ENCODE measurements around the gene TMOD4. TPM values are rescaled to one million over a fixed set of nuclear protein-coding genes. Genes with fewer than 3 reads are reported as not detected.

TMOD4 gene
- total and polyA plus RNA-seq, 2 of the 13 experiments (the other 11 are each of a cell fraction or from before 2014, with no cell fraction given): 0.66 TPM; not detected in 1

DNA sequence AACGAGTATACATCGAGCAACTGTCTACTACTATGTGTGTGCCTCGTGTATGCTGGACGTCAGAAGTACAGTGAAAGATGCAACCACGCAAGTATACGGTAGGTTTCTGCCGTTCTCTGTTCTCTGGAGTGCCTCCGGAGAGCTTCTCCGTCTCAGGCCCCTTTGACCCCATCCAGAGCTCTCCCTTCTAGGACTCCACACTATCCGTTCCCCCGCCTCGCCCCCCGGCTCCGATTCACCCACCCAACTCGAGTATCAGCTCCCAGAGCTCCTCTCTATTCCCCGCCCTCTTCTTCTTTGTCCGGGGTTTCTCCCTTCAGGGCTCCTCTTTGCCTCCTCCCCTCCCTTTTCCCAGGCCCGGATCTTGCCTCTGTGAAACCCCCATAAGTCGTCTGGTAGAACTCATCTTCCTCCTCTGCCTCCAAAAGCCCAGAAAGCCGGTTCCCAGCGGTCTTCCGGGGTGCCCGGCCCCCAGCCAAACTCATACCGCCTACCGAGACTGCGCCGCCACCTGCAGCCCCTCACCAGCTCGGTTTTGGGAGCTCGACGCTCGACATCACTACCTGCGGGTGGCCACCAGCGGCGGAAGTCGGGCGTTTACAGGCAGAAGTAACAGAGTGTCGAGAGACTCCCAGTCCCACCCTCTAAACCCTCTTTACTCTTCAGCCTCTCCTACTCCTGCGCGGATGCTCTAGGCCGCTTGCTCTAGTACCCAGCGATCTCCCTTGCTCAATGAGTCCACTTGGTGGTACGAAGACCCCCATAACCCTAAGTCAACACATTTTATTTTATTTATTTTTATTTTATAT, 14.1 kb upstream of the TMOD4 start, which contains the start of gene VPS72 (continued):
- TF ChIP-seq HDAC1 (CRISPR knock-in tag; IDR thresholded peaks at IDR 0.05) (peak; percentile 86), ZNF891 (CRISPR knock-in tag; IDR thresholded peaks at IDR 0.05) (peak; percentile 59; the same call in 1 of the 2 replicates), AGO1 (IDR thresholded peaks at IDR 0.05; ENCODE audit: low read depth, low read length, poor library complexity, severe bottlenecking) (peak; percentile 46), FOXA3 (CRISPR knock-in tag; IDR thresholded peaks at IDR 0.05) (peak; percentile 67), ZSCAN12 (CRISPR knock-in tag; IDR thresholded peaks at IDR 0.05) (no peak), ZNF674 (CRISPR knock-in tag; IDR thresholded peaks at IDR 0.05; ENCODE audit: low read depth) (no peak), ZIK1 (CRISPR knock-in tag; IDR thresholded peaks at IDR 0.05; ENCODE audit: borderline replicate concordance, low read depth) (0 out of 2 replicates have a peak, but pooled peaks have one; percentile 58), SP5 (CRISPR knock-in tag; IDR thresholded peaks at IDR 0.05; ENCODE audit: borderline replicate concordance, low read depth) (peak; percentile 70), SALL2 (CRISPR knock-in tag; IDR thresholded peaks at IDR 0.05) (peak; percentile 97), ZNF235 (CRISPR knock-in tag; IDR thresholded peaks at IDR 0.05; ENCODE audit: borderline replicate concordance) (no peak), CREB1 (IDR thresholded peaks at IDR 0.05) (0 out of 2 replicates have a peak, but pooled peaks have one; percentile 7), CREB1 (CRISPR knock-in tag; IDR thresholded peaks at IDR 0.05) (peak; percentile 64; the same call in 1 of the 2 replicates)
- TF ChIP-seq, protein P1, sequence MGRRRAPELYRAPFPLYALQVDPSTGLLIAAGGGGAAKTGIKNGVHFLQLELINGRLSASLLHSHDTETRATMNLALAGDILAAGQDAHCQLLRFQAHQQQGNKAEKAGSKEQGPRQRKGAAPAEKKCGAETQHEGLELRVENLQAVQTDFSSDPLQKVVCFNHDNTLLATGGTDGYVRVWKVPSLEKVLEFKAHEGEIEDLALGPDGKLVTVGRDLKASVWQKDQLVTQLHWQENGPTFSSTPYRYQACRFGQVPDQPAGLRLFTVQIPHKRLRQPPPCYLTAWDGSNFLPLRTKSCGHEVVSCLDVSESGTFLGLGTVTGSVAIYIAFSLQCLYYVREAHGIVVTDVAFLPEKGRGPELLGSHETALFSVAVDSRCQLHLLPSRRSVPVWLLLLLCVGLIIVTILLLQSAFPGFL (CRISPR knock-in tag; IDR thresholded peaks at IDR 0.05): no peak
- TF ChIP-seq, protein P2, sequence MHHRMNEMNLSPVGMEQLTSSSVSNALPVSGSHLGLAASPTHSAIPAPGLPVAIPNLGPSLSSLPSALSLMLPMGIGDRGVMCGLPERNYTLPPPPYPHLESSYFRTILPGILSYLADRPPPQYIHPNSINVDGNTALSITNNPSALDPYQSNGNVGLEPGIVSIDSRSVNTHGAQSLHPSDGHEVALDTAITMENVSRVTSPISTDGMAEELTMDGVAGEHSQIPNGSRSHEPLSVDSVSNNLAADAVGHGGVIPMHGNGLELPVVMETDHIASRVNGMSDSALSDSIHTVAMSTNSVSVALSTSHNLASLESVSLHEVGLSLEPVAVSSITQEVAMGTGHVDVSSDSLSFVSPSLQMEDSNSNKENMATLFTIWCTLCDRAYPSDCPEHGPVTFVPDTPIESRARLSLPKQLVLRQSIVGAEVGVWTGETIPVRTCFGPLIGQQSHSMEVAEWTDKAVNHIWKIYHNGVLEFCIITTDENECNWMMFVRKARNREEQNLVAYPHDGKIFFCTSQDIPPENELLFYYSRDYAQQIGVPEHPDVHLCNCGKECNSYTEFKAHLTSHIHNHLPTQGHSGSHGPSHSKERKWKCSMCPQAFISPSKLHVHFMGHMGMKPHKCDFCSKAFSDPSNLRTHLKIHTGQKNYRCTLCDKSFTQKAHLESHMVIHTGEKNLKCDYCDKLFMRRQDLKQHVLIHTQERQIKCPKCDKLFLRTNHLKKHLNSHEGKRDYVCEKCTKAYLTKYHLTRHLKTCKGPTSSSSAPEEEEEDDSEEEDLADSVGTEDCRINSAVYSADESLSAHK (CRISPR knock-in tag; IDR thresholded peaks at IDR 0.05; ENCODE audit: borderline replicate concordance): no peak
- TF ChIP-seq, protein P3, sequence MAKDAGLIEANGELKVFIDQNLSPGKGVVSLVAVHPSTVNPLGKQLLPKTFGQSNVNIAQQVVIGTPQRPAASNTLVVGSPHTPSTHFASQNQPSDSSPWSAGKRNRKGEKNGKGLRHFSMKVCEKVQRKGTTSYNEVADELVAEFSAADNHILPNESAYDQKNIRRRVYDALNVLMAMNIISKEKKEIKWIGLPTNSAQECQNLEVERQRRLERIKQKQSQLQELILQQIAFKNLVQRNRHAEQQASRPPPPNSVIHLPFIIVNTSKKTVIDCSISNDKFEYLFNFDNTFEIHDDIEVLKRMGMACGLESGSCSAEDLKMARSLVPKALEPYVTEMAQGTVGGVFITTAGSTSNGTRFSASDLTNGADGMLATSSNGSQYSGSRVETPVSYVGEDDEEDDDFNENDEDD (CRISPR knock-in tag; IDR thresholded peaks at IDR 0.05; ENCODE audit: borderline replicate concordance): peak; percentile 30; the same call in 1 of the 2 replicates
- TF ChIP-seq, protein P4, sequence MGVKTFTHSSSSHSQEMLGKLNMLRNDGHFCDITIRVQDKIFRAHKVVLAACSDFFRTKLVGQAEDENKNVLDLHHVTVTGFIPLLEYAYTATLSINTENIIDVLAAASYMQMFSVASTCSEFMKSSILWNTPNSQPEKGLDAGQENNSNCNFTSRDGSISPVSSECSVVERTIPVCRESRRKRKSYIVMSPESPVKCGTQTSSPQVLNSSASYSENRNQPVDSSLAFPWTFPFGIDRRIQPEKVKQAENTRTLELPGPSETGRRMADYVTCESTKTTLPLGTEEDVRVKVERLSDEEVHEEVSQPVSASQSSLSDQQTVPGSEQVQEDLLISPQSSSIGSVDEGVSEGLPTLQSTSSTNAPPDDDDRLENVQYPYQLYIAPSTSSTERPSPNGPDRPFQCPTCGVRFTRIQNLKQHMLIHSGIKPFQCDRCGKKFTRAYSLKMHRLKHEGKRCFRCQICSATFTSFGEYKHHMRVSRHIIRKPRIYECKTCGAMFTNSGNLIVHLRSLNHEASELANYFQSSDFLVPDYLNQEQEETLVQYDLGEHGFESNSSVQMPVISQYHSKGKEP (CRISPR knock-in tag; IDR thresholded peaks at IDR 0.05): 0 out of 2 replicates have a peak, but pooled peaks have one; percentile 49
- TF ChIP-seq, protein P5, sequence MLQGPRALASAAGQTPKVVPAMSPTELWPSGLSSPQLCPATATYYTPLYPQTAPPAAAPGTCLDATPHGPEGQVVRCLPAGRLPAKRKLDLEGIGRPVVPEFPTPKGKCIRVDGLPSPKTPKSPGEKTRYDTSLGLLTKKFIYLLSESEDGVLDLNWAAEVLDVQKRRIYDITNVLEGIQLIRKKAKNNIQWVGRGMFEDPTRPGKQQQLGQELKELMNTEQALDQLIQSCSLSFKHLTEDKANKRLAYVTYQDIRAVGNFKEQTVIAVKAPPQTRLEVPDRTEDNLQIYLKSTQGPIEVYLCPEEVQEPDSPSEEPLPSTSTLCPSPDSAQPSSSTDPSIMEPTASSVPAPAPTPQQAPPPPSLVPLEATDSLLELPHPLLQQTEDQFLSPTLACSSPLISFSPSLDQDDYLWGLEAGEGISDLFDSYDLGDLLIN (CRISPR knock-in tag; IDR thresholded peaks at IDR 0.05; ENCODE audit: borderline replicate concordance): 0 out of 2 replicates have a peak, but pooled peaks have one; percentile 24
- TF ChIP-seq, protein P6, sequence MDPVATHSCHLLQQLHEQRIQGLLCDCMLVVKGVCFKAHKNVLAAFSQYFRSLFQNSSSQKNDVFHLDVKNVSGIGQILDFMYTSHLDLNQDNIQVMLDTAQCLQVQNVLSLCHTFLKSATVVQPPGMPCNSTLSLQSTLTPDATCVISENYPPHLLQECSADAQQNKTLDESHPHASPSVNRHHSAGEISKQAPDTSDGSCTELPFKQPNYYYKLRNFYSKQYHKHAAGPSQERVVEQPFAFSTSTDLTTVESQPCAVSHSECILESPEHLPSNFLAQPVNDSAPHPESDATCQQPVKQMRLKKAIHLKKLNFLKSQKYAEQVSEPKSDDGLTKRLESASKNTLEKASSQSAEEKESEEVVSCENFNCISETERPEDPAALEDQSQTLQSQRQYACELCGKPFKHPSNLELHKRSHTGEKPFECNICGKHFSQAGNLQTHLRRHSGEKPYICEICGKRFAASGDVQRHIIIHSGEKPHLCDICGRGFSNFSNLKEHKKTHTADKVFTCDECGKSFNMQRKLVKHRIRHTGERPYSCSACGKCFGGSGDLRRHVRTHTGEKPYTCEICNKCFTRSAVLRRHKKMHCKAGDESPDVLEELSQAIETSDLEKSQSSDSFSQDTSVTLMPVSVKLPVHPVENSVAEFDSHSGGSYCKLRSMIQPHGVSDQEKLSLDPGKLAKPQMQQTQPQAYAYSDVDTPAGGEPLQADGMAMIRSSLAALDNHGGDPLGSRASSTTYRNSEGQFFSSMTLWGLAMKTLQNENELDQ (CRISPR knock-in tag; IDR thresholded peaks at IDR 0.05; ENCODE audit: borderline replicate concordance): 0 out of 2 replicates have a peak, but pooled peaks have one; percentile 39

Measured in HepG2 (cell line).